Fibroblast of lung (primary cell): Measurements from ENCODE around the gene ATG5.

ENCODE experiments used
- CTCF ChIP-seq, 2 donors: IDR thresholded peaks in 1 of 2; conservative IDR thresholded peaks in 1 of 2; 1 replicate in 1 of 2; 2 replicates in 1 of 2; pipeline ENCODE4 v1.5.1; 2011 to 2012; ENCODE audit warnings: low read length in 2 of 2, control low read depth in 1 of 2, inconsistent platforms in 1 of 2, low read depth in 1 of 2, mild to moderate bottlenecking in 1 of 2
- EZH2 ChIP-seq: IDR thresholded peaks from 2 replicates; pipeline ENCODE4 v1.5.1; 2012; ENCODE audit warnings: low read length, control low read depth, mild to moderate bottlenecking; ENCODE audit errors: missing control alignments

DNA sequence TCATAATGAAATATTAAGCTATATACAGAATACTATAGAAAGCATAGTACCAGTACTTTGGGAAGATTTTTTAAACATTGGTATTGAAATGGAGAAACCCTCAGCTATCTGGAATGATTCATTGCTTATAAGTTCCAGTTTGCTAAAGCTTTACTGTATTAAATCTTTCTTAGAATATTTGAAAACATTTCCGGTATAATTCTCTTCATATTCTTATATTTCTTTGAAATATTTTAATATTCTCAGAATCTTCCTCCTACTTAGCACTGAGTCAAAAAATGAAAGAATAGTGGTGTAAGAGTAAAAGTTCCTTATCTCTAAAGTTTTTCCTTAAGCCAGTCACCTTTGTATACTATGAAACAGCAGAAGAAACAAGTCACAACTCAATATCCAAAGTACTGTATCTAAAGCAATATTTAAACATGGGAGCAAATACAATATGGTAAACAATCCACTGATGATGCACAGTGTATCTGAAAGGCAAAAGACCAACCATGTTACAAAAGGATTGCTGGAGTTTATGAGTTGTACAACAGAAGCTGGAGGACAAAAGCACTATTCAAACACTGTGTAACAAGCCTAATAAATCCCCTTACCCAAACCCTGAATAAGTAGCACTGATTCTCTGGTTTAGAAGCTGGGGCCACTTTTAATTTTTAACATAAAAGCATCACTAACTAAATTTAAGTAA lies 137.3 kb downstream of the ATG5 start:
- no peak for TF ChIP-seq CTCF (conservative IDR thresholded peaks at IDR 0.05 in 1 of 2, IDR thresholded peaks at IDR 0.05 in 1 of 2; ENCODE audit: low read depth in 1 of 2, low read length in 2 of 2)
- no peak for TF ChIP-seq EZH2
